B cell (primary cell): Measurements from ENCODE around the gene KAZN. TPM values are rescaled to one million over a fixed set of nuclear protein-coding genes. Genes with fewer than 3 reads are reported as not detected.

ENCODE experiments used
- ATAC-seq: fragments of 200-7000 bp; cut with Tn5 transposase; one replicate; pipeline ENCODE4 v1.10.0; 2021; ENCODE audit warnings: low read depth, mild to moderate bottlenecking, moderate number of reproducible peaks, moderate library complexity
- CTCF ChIA-PET: fragments of 350-600 bp; sonication (Branson Sonifier 250); formaldehyde crosslinking; loops from one replicate; lab custom pipeline; 2021; ENCODE audit warnings: antibody characterized with exemption, inconsistent platforms; lab: Charles Lee
- POLR2A ChIA-PET: fragments of 350-600 bp; sonication (Branson Sonifier 250); formaldehyde crosslinking; loops from one replicate; lab custom pipeline; 2021; ENCODE audit warnings: antibody characterized with exemption; lab: Charles Lee
- DNase-seq: peaks from one replicate; pipeline ENCODE4 v3.0.0; 2013
- H2AFZ ChIP-seq: 2 replicates; pipeline ENCODE4 v1.6.1; 2012; ENCODE audit warnings: mild to moderate bottlenecking, low read depth, low read length; ENCODE audit not compliant: insufficient read depth, poor library complexity, severe bottlenecking
- H3K27ac ChIP-seq, 2 donors: 1 replicate in 1 of 2; 2 replicates in 1 of 2; pipeline ENCODE4 v1.5.1; 2012 to 2013; ENCODE audit warnings: low read length in 2 of 2, mild to moderate bottlenecking in 2 of 2, moderate library complexity in 1 of 2
- H3K27me3 ChIP-seq, 4 experiments: fragments of 200-600 bp in 1 of 4; sonication (generic) in 1 of 4; replicated peaks in 1 of 4; 1 replicate in 2 of 4; 2 replicates in 2 of 4; pipeline versions ENCODE4 v1.6.1 to v1.7.0; 2013 to 2016; ENCODE audit warnings: low read length in 3 of 4, mild to moderate bottlenecking in 2 of 4, mixed read lengths in 1 of 4, moderate library complexity in 1 of 4; ENCODE audit not compliant: insufficient read depth in 4 of 4, control insufficient read depth in 3 of 4; ENCODE audit errors: control extremely low read depth in 1 of 4
- H3K36me3 ChIP-seq, 2 experiments: replicated peaks in 1 of 2; 1 replicate in 1 of 2; 2 replicates in 1 of 2; pipeline versions ENCODE4 v1.6.1 to v1.7.1; 2013; ENCODE audit warnings: low read length in 1 of 2; ENCODE audit not compliant: insufficient read depth in 2 of 2, control insufficient read depth in 1 of 2; ENCODE audit errors: control extremely low read depth in 1 of 2, extremely low read depth in 1 of 2
- H3K4me1 ChIP-seq, 2 donors: fragments of 200-600 bp in 1 of 2; sonication (generic) in 1 of 2; 1 replicate in 1 of 2; 2 replicates in 1 of 2; pipeline versions ENCODE4 v1.5.1 to v1.6.1; 2013 to 2017; ENCODE audit warnings: low read length in 2 of 2; ENCODE audit not compliant: control insufficient read depth in 2 of 2, insufficient read depth in 2 of 2
- H3K4me2 ChIP-seq: replicated peaks from 2 replicates; pipeline ENCODE3; 2012; ENCODE audit warnings: mild to moderate bottlenecking, low read depth, low read length; ENCODE audit not compliant: poor library complexity, severe bottlenecking
- H3K4me3 ChIP-seq, 5 experiments: fragments of 200-600 bp in 1 of 5; sonication (generic) in 1 of 5; 1 replicate in 3 of 5; 2 replicates in 2 of 5; pipeline versions ENCODE4 v1.5.1 to v1.7.0; 2011 to 2016; ENCODE audit warnings: low read length in 4 of 5, mild to moderate bottlenecking in 4 of 5, low read depth in 2 of 5, control low read depth in 1 of 5, moderate library complexity in 1 of 5; ENCODE audit not compliant: insufficient read depth in 1 of 5; ENCODE audit errors: control extremely low read depth in 1 of 5, extremely low read depth in 1 of 5
- H3K79me2 ChIP-seq: fragments of 200-600 bp; sonication (generic); one replicate; pipeline ENCODE4 v1.6.0; 2016; ENCODE audit warnings: low read length; ENCODE audit not compliant: control insufficient read depth, insufficient read depth
- H3K9ac ChIP-seq: fragments of 200-600 bp; sonication (generic); 2 replicates; pipeline ENCODE4 v1.6.1; 2017; ENCODE audit warnings: mild to moderate bottlenecking, low read length, moderate library complexity
- H3K9me3 ChIP-seq, 3 donors: one replicate each; pipeline versions ENCODE4 v1.6.1 to v1.7.1; 2013; ENCODE audit warnings: low read length in 2 of 3; ENCODE audit not compliant: control insufficient read depth in 2 of 3, insufficient read depth in 1 of 3; ENCODE audit errors: control extremely low read depth in 1 of 3
- H4K20me1 ChIP-seq: 2 replicates; pipeline ENCODE4 v1.6.0; 2012; ENCODE audit warnings: mild to moderate bottlenecking, low read length; ENCODE audit not compliant: insufficient read depth, control insufficient read depth, poor library complexity, severe bottlenecking
- H3K27ac Mint-ChIP-seq: one replicate; pipeline ENCODE4 v1.8.0; 2021; ENCODE audit warnings: mixed read lengths
- H3K27me3 Mint-ChIP-seq: one replicate; pipeline ENCODE4 v1.8.0; 2021; ENCODE audit warnings: mixed read lengths
- H3K4me1 Mint-ChIP-seq: one replicate; pipeline ENCODE4 v1.8.0; 2021; ENCODE audit warnings: mixed read lengths
- H3K4me3 Mint-ChIP-seq: one replicate; pipeline ENCODE4 v1.8.0; 2021; ENCODE audit warnings: mixed read lengths
- H3K9me3 Mint-ChIP-seq: one replicate; pipeline ENCODE4 v1.8.0; 2022; ENCODE audit warnings: mixed read lengths; ENCODE audit not compliant: insufficient read depth
- EZH2 ChIP-seq: IDR thresholded peaks from 2 replicates; pipeline ENCODE4 v1.6.1; 2012; ENCODE audit warnings: borderline replicate concordance, low read depth, mild to moderate bottlenecking, moderate library complexity, low read length; ENCODE audit not compliant: insufficient read depth, poor library complexity, severe bottlenecking
- WGBS: methylation state at CpG from one replicate; pipeline ENCODE4 v1.1.5; 2013; ENCODE audit warnings: missing lambda C conversion rate; ENCODE audit not compliant: insufficient coverage; 5-methylcytosine and 5-hydroxymethylcytosine counted together
- intact Hi-C: fragments of 100-400 bp; cut with micrococcal nuclease; formaldehyde crosslinking; loops from one replicate; pipeline ENCODE4 v1.10.0; 2022
- polyA plus RNA-seq: library from polyadenylated mRNA; depleted of rRNA; stranded (reverse); fragments of >200 nt; gene quantifications from 2 replicates; pipeline ENCODE4 v1.2.3, GENCODE V29; 2012
- total RNA-seq, 2 donors: library from RNA; stranded (reverse); fragments of 120-200 nt in 1 of 2; gene quantifications; 1 replicate in 1 of 2; 2 replicates in 1 of 2; pipeline versions ENCODE4 v1.2.3 to v1.2.4, GENCODE V29; 2013 to 2022
- TF ChIP-seq, protein P1 (sequence below): fragments of 200-600 bp; IDR thresholded peaks from one replicate; pipeline ENCODE4 v1.8.0; 2022; ENCODE audit warnings: antibody characterized with exemption, mild to moderate bottlenecking

The KAZN gene
- total and polyA plus RNA-seq, 2 donors (not counting 1 experiment from before 2014, with no cell fraction given), result 0.13 to 0.39 TPM

DNA sequence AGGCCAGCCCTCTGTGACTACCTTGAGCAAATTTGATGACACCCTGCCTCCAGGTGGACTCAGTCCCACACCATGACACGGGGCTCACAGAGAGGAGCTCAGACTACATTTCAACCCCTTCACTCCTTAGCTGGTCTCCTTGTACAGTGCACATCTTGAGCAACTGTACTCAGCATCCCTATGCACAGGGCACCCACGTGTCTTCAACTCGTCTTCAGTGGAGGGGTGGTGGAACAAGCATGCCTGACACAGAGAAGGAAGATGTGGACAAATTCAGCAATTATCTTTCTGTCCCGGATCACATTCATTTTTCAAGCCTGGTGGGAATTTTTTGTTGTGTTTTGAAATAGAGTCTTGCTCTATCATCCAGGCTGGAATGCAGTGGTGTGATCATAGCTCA lies 213.7 kb downstream of the KAZN start:
- no peaks in the 10 kb centered on the region for H3K4me1 Mint-ChIP-seq
- no peaks in the 10 kb centered on the region for H3K27me3 ChIP-seq
- CTCF ChIA-PET, result no interaction called here
- no peak overlapping the region for H3K4me3 Mint-ChIP-seq
- no peak overlapping the region for H2AFZ ChIP-seq
- no peak for DNase-seq
- no peak overlapping the region for H3K9ac ChIP-seq
- WGBS, result 88% methylated on average over 3 of the region's 4 CpGs
- H3K4me1 ChIP-seq, result no peaks in the 10 kb centered on the region
- no peak overlapping the region for H3K4me2 ChIP-seq
- H3K27ac Mint-ChIP-seq, result no peak overlapping the region
- peaks cover 0 to 17% (median 1%) of the 10 kb centered on the region in 3 donors for H3K9me3 ChIP-seq
- no peaks in the 10 kb centered on the region for H3K79me2 ChIP-seq
- intact Hi-C loops, result no loop called here
- no peak overlapping the region for H3K27ac ChIP-seq
- H3K27me3 Mint-ChIP-seq, result peaks cover 3% of the 10 kb centered on the region
- no peak for ATAC-seq
- no peaks in the 10 kb centered on the region for H3K36me3 ChIP-seq
- POLR2A ChIA-PET, result no interaction called here
- peaks cover 5% of the 10 kb centered on the region for H3K9me3 Mint-ChIP-seq
- no peak for TF ChIP-seq EZH2
- TF ChIP-seq, protein P1, sequence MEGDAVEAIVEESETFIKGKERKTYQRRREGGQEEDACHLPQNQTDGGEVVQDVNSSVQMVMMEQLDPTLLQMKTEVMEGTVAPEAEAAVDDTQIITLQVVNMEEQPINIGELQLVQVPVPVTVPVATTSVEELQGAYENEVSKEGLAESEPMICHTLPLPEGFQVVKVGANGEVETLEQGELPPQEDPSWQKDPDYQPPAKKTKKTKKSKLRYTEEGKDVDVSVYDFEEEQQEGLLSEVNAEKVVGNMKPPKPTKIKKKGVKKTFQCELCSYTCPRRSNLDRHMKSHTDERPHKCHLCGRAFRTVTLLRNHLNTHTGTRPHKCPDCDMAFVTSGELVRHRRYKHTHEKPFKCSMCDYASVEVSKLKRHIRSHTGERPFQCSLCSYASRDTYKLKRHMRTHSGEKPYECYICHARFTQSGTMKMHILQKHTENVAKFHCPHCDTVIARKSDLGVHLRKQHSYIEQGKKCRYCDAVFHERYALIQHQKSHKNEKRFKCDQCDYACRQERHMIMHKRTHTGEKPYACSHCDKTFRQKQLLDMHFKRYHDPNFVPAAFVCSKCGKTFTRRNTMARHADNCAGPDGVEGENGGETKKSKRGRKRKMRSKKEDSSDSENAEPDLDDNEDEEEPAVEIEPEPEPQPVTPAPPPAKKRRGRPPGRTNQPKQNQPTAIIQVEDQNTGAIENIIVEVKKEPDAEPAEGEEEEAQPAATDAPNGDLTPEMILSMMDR, result no peak
- H4K20me1 ChIP-seq, result no peaks in the 10 kb centered on the region
- no peak overlapping the region for H3K4me3 ChIP-seq

DNA sequence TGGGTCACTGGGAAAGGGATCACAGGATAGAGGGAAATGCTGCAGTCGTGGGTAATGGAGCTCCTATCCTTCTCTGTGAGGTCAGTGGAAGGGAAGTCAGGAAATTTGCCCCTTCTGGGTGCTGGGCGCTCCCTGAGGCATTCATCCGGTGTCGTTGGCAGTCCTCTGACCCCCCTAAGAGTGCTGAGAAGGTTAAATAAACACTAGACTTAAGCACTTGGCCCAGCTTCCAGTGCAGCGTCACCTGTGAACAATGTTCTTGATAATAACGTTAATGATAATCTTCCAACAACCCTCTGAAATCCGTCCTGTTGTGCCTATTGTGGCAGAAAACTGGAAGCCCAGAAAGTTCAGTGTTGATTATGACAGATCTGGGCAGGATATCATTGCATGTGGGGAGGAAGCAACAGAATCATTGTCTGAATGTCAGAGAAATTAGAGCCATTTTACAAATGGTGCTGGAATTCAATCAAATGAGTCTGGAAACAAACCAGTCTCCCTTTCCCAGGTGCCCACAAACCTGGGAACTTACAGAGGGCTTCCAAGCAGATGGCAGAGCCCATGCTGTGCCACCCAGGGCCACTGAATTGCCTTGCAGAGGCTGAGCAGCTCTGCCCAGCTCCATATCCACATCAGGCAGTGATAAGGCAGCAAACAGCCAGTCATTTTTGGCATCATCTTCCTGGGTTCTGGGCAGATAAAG lies 216.8 kb downstream of the KAZN start:
- no peaks in the 10 kb centered on the region for H4K20me1 ChIP-seq
- POLR2A ChIA-PET, result no interaction called here
- H2AFZ ChIP-seq, result no peak overlapping the region
- intact Hi-C loops, result no loop called here
- H3K9me3 ChIP-seq, result peaks cover 0 to 7% (median 0%) of the 10 kb centered on the region in 3 donors
- no peaks in the 10 kb centered on the region for H3K27me3 ChIP-seq
- 92% methylated on average over 2 of the region's 7 CpGs for WGBS
- H3K36me3 ChIP-seq, result no peaks in the 10 kb centered on the region
- no peak overlapping the region for H3K27ac Mint-ChIP-seq
- H3K27ac ChIP-seq, result no peak overlapping the region
- H3K27me3 Mint-ChIP-seq, result peaks cover 3% of the 10 kb centered on the region
- H3K4me3 ChIP-seq, result no peak overlapping the region
- no peaks in the 10 kb centered on the region for H3K4me1 ChIP-seq
- TF ChIP-seq EZH2, result no peak
- TF ChIP-seq, protein P1, result no peak
- DNase-seq (no peak), ATAC-seq (no peak)
- CTCF ChIA-PET, result no interaction called here
- no peak overlapping the region for H3K4me2 ChIP-seq
- H3K9ac ChIP-seq, result no peak overlapping the region
- H3K4me3 Mint-ChIP-seq, result no peak overlapping the region
- H3K79me2 ChIP-seq, result no peaks in the 10 kb centered on the region
- H3K4me1 Mint-ChIP-seq, result no peaks in the 10 kb centered on the region
- H3K9me3 Mint-ChIP-seq, result no peaks in the 10 kb centered on the region
